ENCODE data around the gene BMP6. TPM values are rescaled to one million over a fixed set of nuclear protein-coding genes. Genes with fewer than 3 reads are reported as not detected.

Gene BMP6
- total RNA-seq, 1 donor = 0.72 TPM

- no peaks in the 10 kb centered on the region for H3K27me3 ChIP-seq (ENCODE audit: insufficient read depth, low read length)
- DNase-seq (ENCODE audit: insufficient read length, low spot score, missing footprints) = no peak
- H3K4me2 ChIP-seq (ENCODE audit: insufficient read depth, low read length) = no peak overlapping the region
- H2AFZ ChIP-seq (ENCODE audit: low read length) = no peak overlapping the region
- peaks cover 87% of the 10 kb centered on the region for H3K36me3 ChIP-seq (ENCODE audit: insufficient read depth, low read length)
- H3K27ac ChIP-seq (ENCODE audit: low read depth, low read length) = no peak overlapping the region
- H4K20me1 ChIP-seq (ENCODE audit: insufficient read depth, low read length) = peaks cover 40% of the 10 kb centered on the region
- H3K4me3 ChIP-seq (ENCODE audit: insufficient read depth, low read length) = no peak overlapping the region
- H3K79me2 ChIP-seq (ENCODE audit: insufficient read depth, low read length) = peaks cover 54% of the 10 kb centered on the region
- H3K9me3 ChIP-seq (ENCODE audit: low read depth, low read length) = no peaks in the 10 kb centered on the region
- H3K4me1 ChIP-seq (ENCODE audit: insufficient read depth, low read length) = no peaks in the 10 kb centered on the region
- no peak for TF ChIP-seq CTCF (IDR thresholded peaks at IDR 0.05; ENCODE audit: extremely low read depth, low read depth, low read length)
Observed at GRCh38 chr6:7900621-7901020, 174.7 kb downstream of the BMP6 start.

- Histone ChIP-seq H3K9me3 (ENCODE audit: low read depth, low read length) (no peaks in the 10 kb centered on the region), H3K27ac (ENCODE audit: low read depth, low read length) (no peak overlapping the region), H3K4me1 (ENCODE audit: insufficient read depth, low read length) (no peaks in the 10 kb centered on the region), H3K36me3 (ENCODE audit: insufficient read depth, low read length) (peaks cover 85% of the 10 kb centered on the region), H3K79me2 (ENCODE audit: insufficient read depth, low read length) (peaks cover 59% of the 10 kb centered on the region), H4K20me1 (ENCODE audit: insufficient read depth, low read length) (peaks cover 44% of the 10 kb centered on the region), H3K4me2 (ENCODE audit: insufficient read depth, low read length) (no peak overlapping the region), H3K4me3 (ENCODE audit: insufficient read depth, low read length) (no peak overlapping the region), H3K27me3 (ENCODE audit: insufficient read depth, low read length) (no peaks in the 10 kb centered on the region), H2AFZ (ENCODE audit: low read length) (no peak overlapping the region)
- no peak for TF ChIP-seq CTCF (IDR thresholded peaks at IDR 0.05; ENCODE audit: extremely low read depth, low read depth, low read length)
- no peak for DNase-seq (ENCODE audit: insufficient read length, low spot score, missing footprints)
Observed at GRCh38 chr6:7901056-7901455, 175.2 kb downstream of the BMP6 start.

GRCh38 chr6:7901780-7902179 is 175.9 kb downstream of the BMP6 start:
- peaks cover 77% of the 10 kb centered on the region for H3K36me3 ChIP-seq (ENCODE audit: insufficient read depth, low read length)
- peaks cover 48% of the 10 kb centered on the region for H4K20me1 ChIP-seq (ENCODE audit: insufficient read depth, low read length)

GRCh38 chr6:7902221-7902620 is 176.3 kb downstream of the BMP6 start:
- Histone ChIP-seq H3K27ac (ENCODE audit: low read depth, low read length) (no peak overlapping the region), H3K4me2 (ENCODE audit: insufficient read depth, low read length) (no peak overlapping the region), H3K4me3 (ENCODE audit: insufficient read depth, low read length) (no peak overlapping the region), H4K20me1 (ENCODE audit: insufficient read depth, low read length) (peaks cover 52% of the 10 kb centered on the region), H3K36me3 (ENCODE audit: insufficient read depth, low read length) (peaks cover 73% of the 10 kb centered on the region), H3K27me3 (ENCODE audit: insufficient read depth, low read length) (no peaks in the 10 kb centered on the region), H2AFZ (ENCODE audit: low read length) (no peak overlapping the region), H3K79me2 (ENCODE audit: insufficient read depth, low read length) (peaks cover 67% of the 10 kb centered on the region), H3K9me3 (ENCODE audit: low read depth, low read length) (no peaks in the 10 kb centered on the region), H3K4me1 (ENCODE audit: insufficient read depth, low read length) (no peaks in the 10 kb centered on the region)
- DNase-seq (ENCODE audit: insufficient read length, low spot score, missing footprints) = no peak
- TF ChIP-seq CTCF (IDR thresholded peaks at IDR 0.05; ENCODE audit: extremely low read depth, low read depth, low read length) = no peak

More at GRCh38 chr6:7901780-7902179, 175.9 kb downstream of the BMP6 start:
- H3K9me3 ChIP-seq (ENCODE audit: low read depth, low read length) = no peaks in the 10 kb centered on the region
- no peak overlapping the region for H2AFZ ChIP-seq (ENCODE audit: low read length)
- no peak for TF ChIP-seq CTCF (IDR thresholded peaks at IDR 0.05; ENCODE audit: extremely low read depth, low read depth, low read length)
- no peaks in the 10 kb centered on the region for H3K4me1 ChIP-seq (ENCODE audit: insufficient read depth, low read length)
- H3K4me2 ChIP-seq (ENCODE audit: insufficient read depth, low read length) = no peak overlapping the region
- no peaks in the 10 kb centered on the region for H3K27me3 ChIP-seq (ENCODE audit: insufficient read depth, low read length)
- DNase-seq (ENCODE audit: insufficient read length, low spot score, missing footprints) = no peak
- peaks cover 62% of the 10 kb centered on the region for H3K79me2 ChIP-seq (ENCODE audit: insufficient read depth, low read length)
- H3K4me3 ChIP-seq (ENCODE audit: insufficient read depth, low read length) = no peak overlapping the region
- H3K27ac ChIP-seq (ENCODE audit: low read depth, low read length) = no peak overlapping the region

Measured in osteoblast (primary cell).